LNCaP clone FGC (cell line): ENCODE measurements around the gene PLK3.

Experiments
- DNase-seq: peaks from one replicate; pipeline ENCODE4 v3.0.0-alpha.2; 2011; ENCODE audit warnings: low read depth
- H3K4me3 ChIP-seq: 2 replicates; pipeline ENCODE4 v1.5.1; 2011; ENCODE audit warnings: mild to moderate bottlenecking, low read depth, low read length, control low read depth
- CTCF ChIP-seq: IDR thresholded peaks from 2 replicates; pipeline ENCODE4 v1.5.1; 2012; ENCODE audit warnings: mild to moderate bottlenecking; ENCODE audit not compliant: control insufficient read depth, insufficient read depth; ENCODE audit errors: extremely low read depth

Gene PLK3

GRCh38 chr1:44802306-44803061 is 2.3 kb downstream of the PLK3 start:
- H3K4me3 ChIP-seq = no peak overlapping the region
- DNase-seq = no peak
- no peak for TF ChIP-seq CTCF

GRCh38 chr1:44803062-44803311 is 2.8 kb downstream of the PLK3 start:
- H3K4me3 ChIP-seq = no peak overlapping the region
- no peak for DNase-seq
- no peak for TF ChIP-seq CTCF

GRCh38 chr1:44803312-44804095 is 3.3 kb downstream of the PLK3 start:
- DNase-seq = no peak
- no peak for TF ChIP-seq CTCF
- no peak overlapping the region for H3K4me3 ChIP-seq

GRCh38 chr1:44805311-44806024 is 5.3 kb downstream of the PLK3 start:
- DNase-seq = no peak
- no peak for TF ChIP-seq CTCF
- H3K4me3 ChIP-seq = no peak overlapping the region

GRCh38 chr1:44806025-44806703 is 6.0 kb downstream of the PLK3 start:
- H3K4me3 ChIP-seq = no peak overlapping the region
- DNase-seq = no peak
- TF ChIP-seq CTCF = no peak

GRCh38 chr1:44806704-44807363 is 6.7 kb downstream of the PLK3 start, which contains the start of gene DYNLT4:
Gene DYNLT4, minus strand, starts transcription at chr1:44807351. Its CDS starts 683 bp downstream, at chr1:44806668.
- H3K4me3 ChIP-seq = no peak within 1 kb of the TSS
- TF ChIP-seq CTCF = no peak

More at GRCh38 chr1:44806704-44807363, 6.7 kb downstream of the PLK3 start, which contains the start of gene DYNLT4:
- no peak for DNase-seq
